Measurements from ENCODE around the gene CBY2.

- TF ChIP-seq CTCF (conservative IDR thresholded peaks at IDR 0.05; ENCODE audit: low read depth in 2 of 2) (no peak), NANOG (IDR thresholded peaks at IDR 0.05; ENCODE audit: borderline replicate concordance) (no peak), ZNF114 (CRISPR knock-in tag; IDR thresholded peaks at IDR 0.05) (no peak), CREB1 (CRISPR knock-in tag; IDR thresholded peaks at IDR 0.05; ENCODE audit: low read depth) (no peak), ETS1 (IDR thresholded peaks at IDR 0.05) (no peak), EZH2 (IDR thresholded peaks at IDR 0.05; ENCODE audit: low read depth, unreplicated experiment) (no peak)
Measured at GRCh38 chr13:45723798-45724197, 21.7 kb downstream of the CBY2 start.
